GM12891 (cell line): Measurements from ENCODE around the gene GKN2.
A peak's percentile ranks its signal among the peaks of the same experiment; 100 is the strongest.

Source experiments
- DNase-seq: peaks from one replicate; pipeline ENCODE4 v3.0.0; 2011; ENCODE audit warnings: low spot score; ENCODE audit not compliant: insufficient read length
- FAIRE-seq: peaks from 2 replicates; lab custom pipeline; 2011; peaks lifted over from hg19 to GRCh38; lab: Jason Lieb, UNC
- PAX5 ChIP-seq: IDR thresholded peaks from 2 replicates; pipeline ENCODE4 v1.6.1; 2011; ENCODE audit warnings: low read length, moderate library complexity, mild to moderate bottlenecking; ENCODE audit not compliant: insufficient read depth, severe bottlenecking
- POLR2A ChIP-seq: IDR thresholded peaks from 2 replicates; pipeline ENCODE4 v1.6.1; 2011; ENCODE audit warnings: low read depth, low read length, control low read depth
- POLR2AphosphoS5 ChIP-seq: IDR thresholded peaks from 2 replicates; pipeline ENCODE4 v1.6.1; 2011; ENCODE audit warnings: low read depth, low read length, control low read depth
- POU2F2 ChIP-seq: IDR thresholded peaks from 2 replicates; pipeline ENCODE4 v1.6.1; 2011; ENCODE audit warnings: low read depth, mild to moderate bottlenecking, control low read depth, low read length, moderate library complexity
- SPI1 ChIP-seq: IDR thresholded peaks from 2 replicates; pipeline ENCODE4 v1.6.1; 2011; ENCODE audit warnings: low read depth, low read length, control low read depth
- TAF1 ChIP-seq: IDR thresholded peaks from 2 replicates; pipeline ENCODE4 v1.6.1; 2011; ENCODE audit warnings: low read depth, low read length, control low read depth

GKN2 gene

DNA sequence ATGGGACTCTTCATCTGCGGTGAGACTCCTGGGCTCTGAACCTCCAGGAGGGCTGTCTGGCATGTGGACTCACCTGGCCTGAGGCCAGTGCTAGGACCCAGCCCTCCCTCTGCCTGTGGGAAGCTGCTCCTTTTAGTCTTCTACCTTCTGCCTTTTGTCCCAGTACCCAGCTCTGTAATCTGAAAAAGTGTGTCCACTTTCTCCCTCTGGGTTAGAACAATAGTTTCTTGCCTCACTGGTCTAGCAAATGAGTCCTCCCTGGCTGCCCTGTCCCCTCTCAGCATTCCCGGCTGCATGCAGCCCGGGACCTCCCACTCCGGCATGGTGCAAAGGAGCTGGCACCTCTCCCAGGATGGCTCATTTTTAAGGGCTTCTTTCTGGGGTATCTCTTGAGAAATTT lies 25.9 kb downstream of the GKN2 start:
- no peak for DNase-seq

DNA sequence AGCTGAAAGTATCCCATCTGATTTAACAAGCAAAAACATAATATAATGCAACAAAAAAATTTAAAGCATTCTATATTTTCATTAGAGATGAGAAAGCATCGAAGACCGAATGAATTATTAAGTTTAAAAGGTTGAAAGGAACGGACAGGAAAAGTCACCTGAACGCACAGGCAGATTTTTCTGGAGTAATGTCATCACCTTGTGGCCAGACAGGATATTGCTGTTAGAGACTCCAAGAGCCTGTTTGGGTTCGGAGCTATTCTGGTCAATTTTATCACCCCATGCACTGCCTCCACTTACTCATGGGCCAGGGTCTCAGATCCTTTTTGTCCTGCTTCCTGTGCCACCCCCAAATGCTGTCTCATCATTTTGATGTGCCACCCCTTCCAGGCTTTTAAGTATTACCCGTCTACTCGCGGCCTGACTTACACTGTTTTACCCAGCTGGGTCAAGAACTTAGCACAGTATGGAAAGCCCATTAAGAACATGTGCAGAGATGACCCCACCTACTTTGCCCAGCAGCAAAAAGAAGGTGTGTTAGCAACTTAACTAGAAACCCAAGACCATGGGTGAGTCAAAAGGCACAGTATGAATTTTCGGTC lies 27.3 kb downstream of the GKN2 start:
- peak; percentile 84 for FAIRE-seq
- peak; percentile 28 for DNase-seq
- TF ChIP-seq PAX5 (no peak), POLR2A (no peak), POLR2AphosphoS5 (no peak), TAF1 (no peak), POU2F2 (no peak), SPI1 (no peak)

More for the DNA sequence above, 25.9 kb downstream of the GKN2 start:
- TF ChIP-seq POLR2A: no peak
- no peak for TF ChIP-seq POLR2AphosphoS5
- TF ChIP-seq POU2F2: no peak
- TF ChIP-seq TAF1: no peak
- FAIRE-seq: no peak

DNA sequence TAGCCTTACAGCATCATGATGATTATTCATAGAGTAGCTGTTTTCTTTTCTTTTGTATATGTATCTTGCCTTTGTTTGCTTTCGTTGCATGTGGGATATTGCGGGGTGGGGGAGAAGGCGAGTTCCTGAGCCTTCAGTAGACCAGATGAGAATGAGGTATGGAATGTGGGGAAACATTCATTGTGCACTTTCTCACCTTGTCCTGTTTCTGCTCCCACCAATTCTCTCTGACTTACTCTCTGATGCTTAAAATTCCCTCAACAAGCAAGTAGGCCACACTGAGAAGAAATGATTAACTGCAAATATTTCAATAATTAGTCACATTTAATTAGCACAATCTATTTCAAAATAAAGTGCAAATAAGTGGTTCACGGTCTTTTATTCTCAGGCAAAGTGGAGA lies 31.0 kb downstream of the GKN2 start:
- FAIRE-seq (no peak), DNase-seq (no peak)
- no peak for TF ChIP-seq POU2F2
- no peak for TF ChIP-seq POLR2A
- TF ChIP-seq POLR2AphosphoS5: no peak
- no peak for TF ChIP-seq TAF1
- TF ChIP-seq SPI1: no peak
- no peak for TF ChIP-seq PAX5

DNA sequence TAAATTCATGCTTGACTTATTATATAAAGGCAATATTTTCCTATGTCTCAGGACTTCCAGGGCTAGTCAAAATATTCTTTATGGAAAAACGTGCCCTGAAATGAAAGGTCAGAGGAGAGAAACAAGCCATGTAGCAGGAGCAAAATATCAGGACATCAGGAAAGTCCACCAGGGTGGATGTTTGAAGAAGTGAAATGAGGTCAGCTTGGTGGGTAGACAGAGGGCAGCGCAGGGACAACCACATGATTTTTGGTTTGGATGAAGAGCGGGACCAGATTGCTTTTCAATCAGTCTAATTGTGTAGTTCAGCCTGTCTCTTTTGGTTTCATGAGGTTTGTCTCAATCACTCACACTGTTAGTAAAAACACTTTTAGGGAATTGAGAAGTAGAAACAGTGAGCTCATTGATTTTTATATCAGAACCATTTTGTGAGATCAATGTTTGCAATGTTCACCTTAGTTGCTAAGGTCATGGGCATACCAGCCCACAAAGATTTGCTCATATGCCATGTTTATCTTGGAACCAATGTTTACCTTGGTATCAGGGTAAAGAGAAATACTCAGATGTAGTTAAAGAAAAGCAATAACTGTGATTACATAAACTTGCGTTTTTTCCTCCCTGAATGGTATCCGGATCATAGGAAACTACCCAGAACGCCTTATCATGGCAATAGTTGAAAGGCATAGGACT lies 32.1 kb downstream of the GKN2 start:
- FAIRE-seq: no peak
- no peak for DNase-seq
- TF ChIP-seq POU2F2: no peak
- TF ChIP-seq PAX5: no peak
- no peak for TF ChIP-seq SPI1
- no peak for TF ChIP-seq POLR2AphosphoS5
- TF ChIP-seq TAF1: no peak
- no peak for TF ChIP-seq POLR2A

DNA sequence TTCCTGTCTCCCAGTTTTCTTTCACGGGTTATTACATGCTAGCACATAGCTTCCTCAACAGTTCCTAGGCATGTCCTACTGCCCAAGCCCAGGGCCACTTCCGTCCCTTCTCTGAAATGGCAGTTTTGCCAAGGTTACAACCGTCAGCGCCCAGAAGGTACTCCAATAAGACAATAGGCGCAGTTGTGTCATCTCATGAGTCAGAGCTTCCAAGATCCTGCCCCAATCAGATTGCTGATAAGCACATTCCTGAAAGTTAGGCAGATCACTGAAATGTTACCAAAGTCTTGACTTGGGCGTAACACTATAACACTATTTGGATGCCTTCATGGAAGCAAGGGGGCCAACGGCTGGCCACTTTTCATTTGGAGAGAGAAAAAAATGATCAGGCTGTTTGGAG lies 34.2 kb downstream of the GKN2 start:
- FAIRE-seq: no peak

DNA sequence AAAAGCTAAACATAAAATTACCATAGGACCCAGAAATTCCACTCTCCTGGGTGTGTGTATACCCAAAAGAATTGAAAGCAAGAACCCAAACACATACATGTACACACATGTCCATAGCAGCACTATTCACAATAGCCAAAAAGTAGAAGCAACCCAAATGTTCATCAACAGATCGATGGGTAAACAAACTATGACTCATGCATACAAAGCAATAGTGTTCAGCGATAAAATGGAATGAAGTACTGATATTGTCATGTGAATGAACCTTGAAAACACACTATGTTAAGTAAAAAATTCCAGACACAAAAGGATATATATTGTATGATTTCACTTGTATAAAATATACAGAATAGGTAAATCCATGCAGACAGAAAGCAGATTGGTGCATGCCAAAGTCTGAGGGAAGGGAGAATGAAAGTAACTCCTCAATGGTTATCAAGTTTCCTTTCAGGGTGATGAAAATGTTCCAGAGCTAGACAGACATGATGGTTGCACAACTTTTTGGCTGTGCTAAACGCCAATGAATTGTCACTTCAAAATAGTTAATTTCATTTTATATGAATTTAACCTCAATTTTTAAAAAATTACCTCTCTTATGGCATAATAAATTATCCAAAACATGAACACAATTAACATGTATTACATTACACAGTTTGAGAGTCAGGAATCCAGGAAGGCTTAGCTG lies 35.5 kb downstream of the GKN2 start:
- TF ChIP-seq SPI1: no peak
- no peak for TF ChIP-seq TAF1
- no peak for TF ChIP-seq POLR2A
- no peak for TF ChIP-seq POU2F2
- FAIRE-seq (no peak), DNase-seq (no peak)

More for the DNA sequence above, 34.2 kb downstream of the GKN2 start:
- no peak for DNase-seq
- TF ChIP-seq PAX5: no peak
- TF ChIP-seq POU2F2: no peak
- TF ChIP-seq SPI1: no peak
- TF ChIP-seq POLR2AphosphoS5: no peak
- TF ChIP-seq POLR2A: no peak
- TF ChIP-seq TAF1: no peak

DNA sequence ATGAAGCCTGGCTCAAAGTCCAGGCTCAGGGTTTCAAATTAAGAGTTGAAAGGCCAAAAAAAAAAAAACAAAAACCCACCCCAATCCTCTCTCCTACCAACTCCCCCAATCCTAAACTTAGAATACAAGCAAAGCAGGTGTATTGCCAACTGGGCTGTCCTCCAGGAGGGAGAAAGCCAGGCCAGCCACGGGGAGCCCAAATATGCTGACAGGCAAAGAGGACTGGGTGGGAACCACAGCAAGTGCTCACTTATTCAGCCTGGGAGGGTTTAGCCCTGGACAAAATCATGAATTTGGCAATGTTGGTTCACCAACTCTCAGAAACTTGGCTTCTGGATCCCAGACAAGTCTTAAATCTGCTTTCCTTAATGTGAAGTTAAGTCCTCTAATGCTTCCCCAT lies 36.5 kb downstream of the GKN2 start:
- TF ChIP-seq POLR2AphosphoS5 (no peak), POU2F2 (no peak), TAF1 (no peak)
- no peak for DNase-seq
- no peak for FAIRE-seq

DNA sequence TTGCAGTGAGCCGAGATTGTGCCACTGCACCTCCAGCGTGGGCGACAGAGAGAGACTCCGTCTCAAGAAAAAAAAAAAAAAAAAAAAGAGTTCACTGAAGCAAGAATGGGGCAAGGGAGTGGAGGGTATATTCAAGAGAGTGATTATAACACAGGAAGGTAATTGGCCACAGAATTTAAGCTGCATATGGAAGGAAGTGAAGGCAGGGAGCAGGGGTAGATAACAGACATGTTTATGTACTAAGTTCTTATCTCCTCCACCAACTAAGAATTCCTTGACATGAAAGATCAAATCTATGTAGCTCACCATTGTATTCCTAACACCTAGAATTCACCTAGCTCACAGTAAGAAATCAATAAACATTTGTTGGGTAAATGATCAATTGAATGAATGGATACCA lies 37.3 kb downstream of the GKN2 start:
- DNase-seq (no peak), FAIRE-seq (no peak)
- TF ChIP-seq SPI1 (no peak), POU2F2 (no peak), PAX5 (no peak), POLR2A (no peak), TAF1 (no peak)

DNA sequence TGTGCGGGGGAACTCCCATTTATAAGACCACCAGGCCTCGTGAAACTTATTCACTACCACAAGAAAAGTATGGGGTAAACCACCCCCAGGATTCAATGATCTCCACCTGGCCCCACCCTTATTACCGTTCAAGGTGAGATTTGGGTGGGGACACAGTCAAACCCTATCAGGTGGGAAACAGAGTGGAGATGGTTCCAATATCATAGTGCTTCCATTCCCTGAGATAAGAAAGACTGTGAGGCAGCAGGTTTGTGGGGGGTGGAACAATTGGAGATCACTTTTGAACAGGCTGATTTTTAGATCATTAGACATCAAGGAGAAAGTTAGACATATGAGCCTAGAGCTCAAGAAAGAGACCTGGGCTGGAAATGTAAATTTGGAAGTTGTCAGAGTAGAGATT lies 39.3 kb downstream of the GKN2 start:
- no peak for DNase-seq
- no peak for FAIRE-seq
- no peak for TF ChIP-seq POLR2A
- TF ChIP-seq PAX5: no peak
- TF ChIP-seq TAF1: no peak

DNA sequence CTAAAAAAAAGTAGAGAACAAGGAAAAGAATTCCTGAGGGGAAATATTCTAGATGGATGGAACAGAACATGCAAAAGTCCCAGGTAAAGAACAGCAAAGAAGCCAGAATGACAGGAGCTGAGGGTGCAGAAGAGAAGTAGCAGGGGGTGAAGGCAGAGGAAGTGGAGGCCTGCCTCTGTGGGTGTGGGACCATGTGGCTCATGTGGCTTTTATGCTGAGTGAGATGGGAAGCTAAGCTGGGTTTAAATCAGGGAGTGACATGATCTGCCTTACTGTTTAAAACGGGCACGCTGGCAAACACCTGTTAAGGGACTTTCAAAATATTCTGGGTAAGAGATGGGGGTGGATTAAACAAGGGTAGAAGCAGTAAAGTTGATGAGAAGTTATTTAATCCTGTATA lies 40.0 kb downstream of the GKN2 start:
- FAIRE-seq: no peak
- no peak for DNase-seq

More for the DNA sequence above, 40.0 kb downstream of the GKN2 start:
- TF ChIP-seq SPI1 (peak; percentile 49; the same call in 1 of the 2 replicates), TAF1 (no peak)
